ENCODE results near the gene LPXN.

LPXN gene

GRCh38 chr11:58485961-58486360 lies 89.7 kb downstream of the LPXN start:
- no peak for DNase-seq
- Histone ChIP-seq H4K20me1 (ENCODE audit: insufficient read depth, low read length) (no peaks in the 10 kb centered on the region), H3F3A (ENCODE audit: insufficient read depth, low read length) (no peaks in the 10 kb centered on the region), H3K36me3 (replicated peaks; ENCODE audit: insufficient read depth, low read length) (no peaks in the 10 kb centered on the region), H3K9me2 (replicated peaks; ENCODE audit: insufficient read depth, low read length) (no peaks in the 10 kb centered on the region), H3K9ac (ENCODE audit: low read length) (no peak overlapping the region), H3K27me3 (replicated peaks; ENCODE audit: insufficient read depth, low read length) (no peaks in the 10 kb centered on the region), H3K4me2 (ENCODE audit: low read depth, low read length) (no peak overlapping the region), H2AFZ (ENCODE audit: low read length) (no peak overlapping the region), H3K4me1 (ENCODE audit: low read length) (no peaks in the 10 kb centered on the region), H3K27ac (ENCODE audit: low read length) (no peak overlapping the region), H3K4me3 (ENCODE audit: low read length) (no peak overlapping the region), H3K9me3 (replicated peaks; ENCODE audit: insufficient read depth, low read length) (no peaks in the 10 kb centered on the region), H3K79me2 (ENCODE audit: low read length) (no peaks in the 10 kb centered on the region)
- TF ChIP-seq EZH2phosphoT487 (IDR thresholded peaks at IDR 0.05; ENCODE audit: low read length) (no peak), EZH2 (optimal IDR thresholded peaks at IDR 0.05; ENCODE audit: low read depth, low read length) (no peak), CTCF (IDR thresholded peaks at IDR 0.05; ENCODE audit: low read length) (no peak)

All from MM.1S (cell line).